ENCODE measurements around the gene NELL1.

DNA sequence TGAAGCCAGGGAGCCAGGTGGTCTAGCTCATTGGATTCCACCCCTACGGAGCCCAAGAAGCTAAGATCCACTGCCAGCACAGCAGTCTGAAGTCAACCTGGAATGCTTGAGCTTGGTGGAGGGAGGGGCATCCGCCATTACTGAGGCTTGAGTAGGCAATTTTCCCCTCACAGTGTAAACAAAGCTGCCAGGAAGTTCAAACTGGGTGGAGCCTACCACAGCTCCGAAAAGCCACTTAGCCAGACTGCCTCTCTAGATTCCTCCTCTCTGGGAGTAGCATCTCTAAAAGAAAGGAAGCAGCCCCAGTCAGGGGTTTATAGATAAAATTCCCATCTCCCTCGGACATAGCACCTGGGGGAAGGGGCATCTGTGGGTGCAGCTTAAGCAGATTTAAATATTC lies 620.3 kb downstream of the NELL1 start:
- TF ChIP-seq ESRRG (CRISPR knock-in tag; IDR thresholded peaks at IDR 0.05) (no peak), RARB (CRISPR knock-in tag; IDR thresholded peaks at IDR 0.05) (no peak), ZFP3 (CRISPR knock-in tag; IDR thresholded peaks at IDR 0.05) (no peak), ZFP30 (CRISPR knock-in tag; IDR thresholded peaks at IDR 0.05) (no peak), ARNTL (CRISPR knock-in tag; IDR thresholded peaks at IDR 0.05; ENCODE audit: borderline replicate concordance, low read depth) (no peak), ZC3H10 (CRISPR knock-in tag; IDR thresholded peaks at IDR 0.05) (no peak), ZNF8 (CRISPR knock-in tag; IDR thresholded peaks at IDR 0.05) (no peak), GLIS3 (CRISPR knock-in tag; IDR thresholded peaks at IDR 0.05) (no peak), BACH2 (CRISPR knock-in tag; IDR thresholded peaks at IDR 0.05; ENCODE audit: borderline replicate concordance) (no peak), TOX (CRISPR knock-in tag; IDR thresholded peaks at IDR 0.05; ENCODE audit: borderline replicate concordance) (no peak), ZNF70 (CRISPR knock-in tag; IDR thresholded peaks at IDR 0.05) (no peak)
- TF ChIP-seq, protein P1, sequence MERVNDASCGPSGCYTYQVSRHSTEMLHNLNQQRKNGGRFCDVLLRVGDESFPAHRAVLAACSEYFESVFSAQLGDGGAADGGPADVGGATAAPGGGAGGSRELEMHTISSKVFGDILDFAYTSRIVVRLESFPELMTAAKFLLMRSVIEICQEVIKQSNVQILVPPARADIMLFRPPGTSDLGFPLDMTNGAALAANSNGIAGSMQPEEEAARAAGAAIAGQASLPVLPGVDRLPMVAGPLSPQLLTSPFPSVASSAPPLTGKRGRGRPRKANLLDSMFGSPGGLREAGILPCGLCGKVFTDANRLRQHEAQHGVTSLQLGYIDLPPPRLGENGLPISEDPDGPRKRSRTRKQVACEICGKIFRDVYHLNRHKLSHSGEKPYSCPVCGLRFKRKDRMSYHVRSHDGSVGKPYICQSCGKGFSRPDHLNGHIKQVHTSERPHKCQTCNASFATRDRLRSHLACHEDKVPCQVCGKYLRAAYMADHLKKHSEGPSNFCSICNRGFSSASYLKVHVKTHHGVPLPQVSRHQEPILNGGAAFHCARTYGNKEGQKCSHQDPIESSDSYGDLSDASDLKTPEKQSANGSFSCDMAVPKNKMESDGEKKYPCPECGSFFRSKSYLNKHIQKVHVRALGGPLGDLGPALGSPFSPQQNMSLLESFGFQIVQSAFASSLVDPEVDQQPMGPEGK (CRISPR knock-in tag; IDR thresholded peaks at IDR 0.05; ENCODE audit: borderline replicate concordance): no peak
- TF ChIP-seq, protein P2, sequence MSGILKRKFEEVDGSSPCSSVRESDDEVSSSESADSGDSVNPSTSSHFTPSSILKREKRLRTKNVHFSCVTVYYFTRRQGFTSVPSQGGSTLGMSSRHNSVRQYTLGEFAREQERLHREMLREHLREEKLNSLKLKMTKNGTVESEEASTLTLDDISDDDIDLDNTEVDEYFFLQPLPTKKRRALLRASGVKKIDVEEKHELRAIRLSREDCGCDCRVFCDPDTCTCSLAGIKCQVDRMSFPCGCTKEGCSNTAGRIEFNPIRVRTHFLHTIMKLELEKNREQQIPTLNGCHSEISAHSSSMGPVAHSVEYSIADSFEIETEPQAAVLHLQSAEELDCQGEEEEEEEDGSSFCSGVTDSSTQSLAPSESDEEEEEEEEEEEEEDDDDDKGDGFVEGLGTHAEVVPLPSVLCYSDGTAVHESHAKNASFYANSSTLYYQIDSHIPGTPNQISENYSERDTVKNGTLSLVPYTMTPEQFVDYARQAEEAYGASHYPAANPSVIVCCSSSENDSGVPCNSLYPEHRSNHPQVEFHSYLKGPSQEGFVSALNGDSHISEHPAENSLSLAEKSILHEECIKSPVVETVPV (CRISPR knock-in tag; IDR thresholded peaks at IDR 0.05): no peak
- TF ChIP-seq, protein P3, sequence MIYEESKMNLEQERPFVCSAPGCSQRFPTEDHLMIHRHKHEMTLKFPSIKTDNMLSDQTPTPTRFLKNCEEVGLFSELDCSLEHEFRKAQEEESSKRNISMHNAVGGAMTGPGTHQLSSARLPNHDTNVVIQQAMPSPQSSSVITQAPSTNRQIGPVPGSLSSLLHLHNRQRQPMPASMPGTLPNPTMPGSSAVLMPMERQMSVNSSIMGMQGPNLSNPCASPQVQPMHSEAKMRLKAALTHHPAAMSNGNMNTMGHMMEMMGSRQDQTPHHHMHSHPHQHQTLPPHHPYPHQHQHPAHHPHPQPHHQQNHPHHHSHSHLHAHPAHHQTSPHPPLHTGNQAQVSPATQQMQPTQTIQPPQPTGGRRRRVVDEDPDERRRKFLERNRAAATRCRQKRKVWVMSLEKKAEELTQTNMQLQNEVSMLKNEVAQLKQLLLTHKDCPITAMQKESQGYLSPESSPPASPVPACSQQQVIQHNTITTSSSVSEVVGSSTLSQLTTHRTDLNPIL (CRISPR knock-in tag; IDR thresholded peaks at IDR 0.05; ENCODE audit: low read depth): no peak

Measured in SK-N-SH treated with all-trans-retinoic acid at 6 μM for 48 hours (cell line).